ENCODE measurements around the gene EPHB1.

EPHB1 gene

DNA sequence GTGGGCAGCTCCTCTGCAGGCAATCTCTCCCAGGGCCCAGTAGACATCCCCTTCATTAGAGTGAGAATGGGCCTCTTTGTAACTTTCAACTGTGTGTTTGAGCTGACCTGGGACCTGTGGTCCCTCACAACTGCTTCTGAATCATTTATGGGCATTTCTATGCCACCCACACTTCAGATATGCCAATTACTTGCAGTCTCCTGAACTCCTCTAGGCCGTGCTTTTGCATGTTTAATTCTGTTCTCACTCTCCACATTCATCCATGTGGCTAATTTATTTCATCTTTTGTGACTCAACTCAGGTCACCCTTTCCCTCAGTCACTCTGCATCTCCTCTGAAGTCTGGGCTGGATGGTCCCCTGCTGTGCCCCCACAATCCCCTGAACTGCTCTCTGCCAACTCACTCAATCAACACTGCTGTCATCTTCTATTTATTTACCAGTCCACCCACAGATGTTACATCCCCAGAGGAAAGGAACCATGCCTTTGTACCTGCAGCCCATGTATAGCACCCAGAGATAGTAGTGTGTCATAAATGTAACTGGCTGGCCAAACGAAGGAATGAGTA lies 364.7 kb downstream of the EPHB1 start:
- DNase-seq (ENCODE audit: low read depth, low spot score), result no peak

DNA sequence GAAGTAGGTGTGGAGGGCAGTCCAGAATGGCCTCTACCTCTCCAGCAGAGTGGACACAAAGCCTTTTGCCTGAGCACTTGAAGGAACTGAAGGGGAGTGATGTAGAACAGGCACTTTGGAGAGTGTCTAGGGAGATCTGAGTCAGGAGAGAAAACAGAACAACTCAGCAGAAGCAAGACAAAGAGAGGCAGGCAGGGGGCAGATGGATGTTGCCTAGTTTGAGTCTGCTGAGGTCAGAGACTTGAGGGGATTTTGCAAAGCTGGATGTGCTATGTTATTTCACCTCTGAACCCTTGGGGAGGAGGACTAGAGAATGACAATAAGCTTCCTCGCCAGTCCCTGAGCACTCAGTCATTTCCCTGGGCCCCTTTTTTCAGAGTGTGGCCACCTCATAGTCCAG lies 366.4 kb downstream of the EPHB1 start:
- no peak for DNase-seq (ENCODE audit: low read depth, low spot score)

- no peak for DNase-seq (ENCODE audit: low read depth, low spot score)
Observed at GRCh38 chr3:135163701-135164100, 368.6 kb downstream of the EPHB1 start.

DNA sequence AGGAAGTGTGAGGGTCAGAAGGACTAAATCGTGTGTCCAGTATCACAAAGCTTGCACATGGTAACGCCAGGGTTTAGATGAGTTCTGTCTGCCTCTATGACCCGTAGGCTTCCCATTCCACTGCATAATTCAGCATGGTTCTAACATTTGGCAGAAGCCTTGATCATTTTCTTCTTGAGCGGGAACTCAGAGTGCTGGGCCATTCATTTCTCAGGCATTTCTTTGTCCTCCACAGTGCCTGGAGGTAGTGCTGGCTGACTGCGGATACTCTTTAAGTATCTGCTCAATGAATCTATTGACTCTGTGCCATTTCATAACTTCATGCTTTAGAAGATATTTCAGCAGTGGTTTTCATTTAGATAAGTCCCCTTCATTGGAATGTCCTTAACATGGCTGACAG lies 370.2 kb downstream of the EPHB1 start:
- DNase-seq (ENCODE audit: low read depth, low spot score), result no peak

DNA sequence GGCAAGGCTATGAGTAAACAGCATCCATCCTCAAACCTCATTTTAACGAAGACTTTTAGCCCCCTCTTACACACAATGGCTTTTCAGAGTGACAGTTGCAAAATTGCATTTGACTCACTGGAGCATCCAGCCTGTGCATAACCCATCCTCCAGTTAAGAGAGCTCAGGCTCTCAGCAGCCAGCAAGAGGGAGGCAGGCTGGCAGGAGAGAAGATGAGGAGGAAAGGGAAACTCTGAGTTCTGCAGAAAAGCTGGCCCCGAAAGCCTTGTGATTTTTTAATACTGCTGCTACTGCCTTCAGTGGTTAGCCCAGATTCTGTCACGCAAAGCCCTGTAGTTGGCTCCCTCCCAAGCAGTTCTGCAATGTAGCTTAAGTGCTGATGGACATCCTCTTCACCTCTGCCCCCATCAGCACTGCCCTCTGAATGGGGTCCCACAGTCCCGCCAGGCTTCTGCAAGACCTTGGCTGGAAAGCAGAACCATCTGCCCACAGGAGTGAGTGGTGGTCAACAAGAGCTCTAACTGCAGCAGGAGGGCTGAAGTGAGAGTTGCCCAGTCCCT lies 371.3 kb downstream of the EPHB1 start:
- DNase-seq (ENCODE audit: low read depth, low spot score), result no peak

DNA sequence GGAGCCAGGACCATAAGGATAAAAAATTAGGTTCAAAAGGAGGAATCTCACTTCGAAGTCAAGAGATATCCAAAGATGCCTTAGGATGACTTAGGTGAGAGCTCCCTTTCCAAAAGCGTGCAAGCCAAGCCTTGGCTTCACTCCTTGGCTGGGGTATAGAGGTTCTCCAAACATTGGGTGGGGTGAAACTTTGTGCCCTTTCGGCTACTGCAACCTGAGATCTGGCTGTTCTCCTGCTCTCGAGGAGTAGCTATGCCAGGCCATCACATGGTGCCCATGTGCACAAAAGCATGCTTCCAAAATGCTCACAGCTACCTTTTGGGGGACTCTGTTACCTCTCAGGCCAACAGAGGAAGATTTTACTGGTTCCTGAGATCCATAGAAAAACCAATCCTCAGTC lies 373.8 kb downstream of the EPHB1 start:
- no peak for DNase-seq (ENCODE audit: low read depth, low spot score)

DNA sequence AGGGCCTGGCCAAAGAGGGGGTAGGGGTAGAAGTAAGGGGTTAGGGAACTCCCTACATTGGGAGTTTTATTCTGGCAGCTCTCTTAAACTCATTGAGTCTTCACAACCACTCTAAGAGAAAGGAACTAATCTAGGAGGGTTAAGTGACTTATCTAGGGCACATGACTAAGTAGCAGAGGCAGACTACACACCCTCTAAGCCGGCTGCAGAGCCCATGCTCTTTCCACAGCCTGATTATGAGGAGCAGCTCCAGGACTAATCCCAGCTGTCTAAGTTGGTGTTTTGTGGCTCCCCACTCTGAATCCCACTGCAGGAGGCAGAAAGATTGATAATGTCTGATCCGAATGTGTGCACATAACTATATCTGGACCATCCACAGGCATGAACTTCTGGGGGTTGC lies 374.6 kb downstream of the EPHB1 start:
- no peak for DNase-seq (ENCODE audit: low read depth, low spot score)

- no peak for DNase-seq (ENCODE audit: low read depth, low spot score)
Observed at GRCh38 chr3:135170732-135171131, 375.7 kb downstream of the EPHB1 start.

GRCh38 chr3:135172191-135172869 lies 377.3 kb downstream of the EPHB1 start:
- DNase-seq (ENCODE audit: low read depth, low spot score), result no peak

- DNase-seq (ENCODE audit: low read depth, low spot score), result no peak
Observed at GRCh38 chr3:135175728-135176277, 380.7 kb downstream of the EPHB1 start.

- DNase-seq (ENCODE audit: low read depth, low spot score), result no peak
Observed at GRCh38 chr3:135176881-135177280, 381.8 kb downstream of the EPHB1 start.

DNA sequence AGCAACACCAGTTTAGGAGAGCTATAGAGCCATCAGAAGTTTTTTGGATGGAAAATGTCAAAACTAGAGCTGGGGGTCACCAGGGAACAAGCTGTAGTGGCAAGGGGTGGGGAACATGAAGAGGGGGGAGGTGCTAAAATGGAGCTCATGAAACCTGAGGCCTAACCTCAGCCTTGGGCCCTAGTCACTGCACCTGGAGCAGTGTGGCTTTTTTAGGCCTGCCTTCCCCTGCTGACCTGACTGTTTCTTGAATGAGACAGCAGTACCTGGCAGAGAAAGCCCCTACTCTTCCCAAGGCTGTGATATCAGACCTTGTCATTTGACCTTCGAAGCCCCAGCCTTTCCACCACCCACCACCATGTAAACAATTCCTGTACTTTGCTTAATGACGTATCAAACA lies 383.5 kb downstream of the EPHB1 start:
- DNase-seq (ENCODE audit: low read depth, low spot score), result no peak

- no peak for DNase-seq (ENCODE audit: low read depth, low spot score)
Observed at GRCh38 chr3:135181408-135181807, 386.3 kb downstream of the EPHB1 start.

- no peak for DNase-seq (ENCODE audit: low read depth, low spot score)
Observed at GRCh38 chr3:135182364-135182998, 387.4 kb downstream of the EPHB1 start.

DNA sequence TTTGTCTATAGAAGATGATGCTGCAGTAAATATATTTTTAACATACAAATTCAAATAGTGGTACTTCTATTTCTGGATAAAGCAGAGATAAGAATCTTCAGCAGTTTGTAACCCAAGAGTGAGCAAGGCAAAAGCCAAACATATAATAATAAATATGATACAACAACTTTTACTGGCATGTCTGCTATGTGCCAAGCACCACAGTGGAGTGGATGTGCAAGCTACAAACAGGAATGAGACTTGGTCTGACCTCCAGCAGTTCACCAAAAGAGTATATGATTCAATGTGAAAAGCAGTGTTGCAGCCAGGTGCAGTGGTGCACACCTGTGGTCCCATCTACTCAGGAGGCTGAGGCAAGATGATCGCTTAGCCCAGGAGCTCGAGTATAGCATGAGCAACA lies 395.6 kb downstream of the EPHB1 start:
- no peak for DNase-seq (ENCODE audit: low read depth, low spot score)

- DNase-seq (ENCODE audit: low read depth, low spot score), result no peak
Observed at GRCh38 chr3:135191708-135192107, 396.6 kb downstream of the EPHB1 start.

- DNase-seq (ENCODE audit: low read depth, low spot score), result no peak
Observed at GRCh38 chr3:135192929-135193328, 397.9 kb downstream of the EPHB1 start.

DNA sequence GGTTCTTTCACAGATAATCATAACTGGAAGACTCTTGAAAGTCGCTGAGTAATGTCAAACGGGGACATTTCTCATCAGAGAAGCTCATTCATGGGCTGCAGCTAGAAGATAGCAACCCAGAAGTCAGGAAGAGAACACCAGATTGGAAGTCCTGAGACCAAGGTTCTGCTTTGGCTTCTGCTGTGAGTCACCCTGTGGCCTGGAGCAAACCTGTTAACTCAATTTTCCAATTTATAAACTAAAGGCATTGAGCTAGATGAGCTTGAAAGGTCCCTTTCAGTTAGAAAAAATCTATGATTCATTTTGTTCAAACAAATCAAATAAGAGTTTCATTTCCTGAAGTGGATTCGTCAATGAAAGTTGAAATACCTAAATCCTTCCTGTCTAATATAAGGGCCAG lies 402.2 kb downstream of the EPHB1 start:
- no peak for DNase-seq (ENCODE audit: low read depth, low spot score)

DNA sequence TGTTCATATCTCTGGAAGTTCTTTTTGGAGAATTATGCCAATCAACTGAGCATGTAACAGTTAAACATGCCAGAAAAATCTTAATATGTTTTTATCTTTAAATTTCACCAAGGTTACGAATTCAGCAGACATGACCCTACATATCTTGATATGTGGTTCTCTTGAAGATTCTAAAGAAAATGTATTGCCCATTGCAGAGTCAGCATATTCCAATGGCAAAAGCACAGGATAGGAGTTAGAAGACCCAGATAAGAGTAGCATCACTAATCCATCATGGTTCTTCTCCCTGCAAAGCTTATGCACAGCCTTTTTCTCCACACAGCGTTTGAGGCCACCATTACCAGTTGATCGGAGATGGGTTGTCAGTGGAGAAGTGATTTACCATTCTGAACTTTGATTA lies 402.8 kb downstream of the EPHB1 start:
- DNase-seq (ENCODE audit: low read depth, low spot score), result no peak

- no peak for DNase-seq (ENCODE audit: low read depth, low spot score)
Observed at GRCh38 chr3:135199137-135199536, 404.1 kb downstream of the EPHB1 start.

DNA sequence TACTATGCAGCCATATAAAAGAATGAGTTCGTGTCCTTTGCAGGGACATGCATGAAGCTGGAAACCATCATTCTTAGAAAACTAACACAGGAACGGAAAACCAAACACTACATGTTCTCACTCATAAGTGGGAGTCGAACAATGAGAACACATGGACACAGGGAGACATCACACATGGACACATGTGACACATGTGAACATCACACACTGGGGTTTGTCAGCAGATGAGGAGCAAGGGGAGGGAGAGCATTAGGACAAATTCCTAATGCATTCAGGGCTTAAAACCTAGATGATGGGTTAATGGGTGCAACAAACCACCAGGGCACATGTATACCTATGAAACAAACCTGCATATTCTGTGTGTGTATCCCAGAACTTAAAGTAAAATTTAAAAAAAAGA lies 408.0 kb downstream of the EPHB1 start:
- no peak for DNase-seq (ENCODE audit: low read depth, low spot score)

DNA sequence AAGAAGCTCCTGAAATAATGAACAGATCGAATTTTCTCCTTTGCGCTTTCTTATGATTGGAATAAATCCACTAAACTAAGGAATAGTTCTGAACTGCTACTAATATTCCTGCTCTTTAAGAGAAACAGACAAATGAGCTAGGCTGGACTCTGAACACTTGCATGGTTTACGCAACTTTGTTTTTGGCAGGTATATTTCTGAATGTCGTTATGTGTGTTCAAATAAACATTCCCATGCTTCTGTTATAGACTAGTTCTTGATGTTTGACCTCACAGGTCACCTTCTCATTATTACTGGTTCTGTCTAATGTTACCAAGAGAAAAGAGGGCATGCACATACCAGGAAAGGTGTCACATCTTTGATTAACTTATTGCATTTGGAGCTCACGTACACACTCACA lies 418.2 kb downstream of the EPHB1 start:
- DNase-seq (ENCODE audit: low read depth, low spot score), result no peak

GRCh38 chr3:135213822-135214221 lies 418.8 kb downstream of the EPHB1 start:
- no peak for DNase-seq (ENCODE audit: low read depth, low spot score)
